OCI-LY7 (cell line): ENCODE data around the gene WDR90. TPM values are rescaled to one million over a fixed set of nuclear protein-coding genes. Genes with fewer than 3 reads are reported as not detected.

Experiments used
- BruUV-seq: library from RNA; stranded (reverse); fragments of 400-500 nt; replicated peaks from 2 replicates; lab custom pipeline; 2021; lab: Mats Ljungman, UMichigan
- CTCF ChIA-PET: fragments of 300-600 bp; sonication (Branson Sonifier 250); formaldehyde crosslinking; loops from one replicate; lab custom pipeline; 2022; ENCODE audit warnings: antibody characterized with exemption; ENCODE audit not compliant: unreplicated experiment; lab: Charles Lee
- POLR2A ChIA-PET: fragments of 300-600 bp; sonication (Branson Sonifier 250); formaldehyde crosslinking; loops from one replicate; lab custom pipeline; 2022; ENCODE audit warnings: antibody characterized with exemption; lab: Charles Lee
- DNase-seq: peaks from one replicate; pipeline ENCODE4 v3.0.0-alpha.2; 2015; ENCODE audit warnings: low spot score
- H2AFZ ChIP-seq: fragments of 200-600 bp; sonication (generic), shearing (Covaris generic); 2 replicates; pipeline ENCODE4 v1.6.1; 2014; ENCODE audit warnings: mild to moderate bottlenecking, antibody characterized with exemption, low read length, moderate library complexity
- H3K27ac ChIP-seq: fragments of 200-600 bp; sonication (generic); 2 replicates; pipeline ENCODE4 v1.5.1; 2014; ENCODE audit warnings: mixed run types, low read depth, mild to moderate bottlenecking, moderate library complexity, low read length, inconsistent platforms; ENCODE audit not compliant: poor library complexity, severe bottlenecking
- H3K36me3 ChIP-seq: fragments of 200-600 bp; sonication (generic); 2 replicates; pipeline ENCODE4 v1.6.1; 2014; ENCODE audit warnings: mild to moderate bottlenecking, antibody characterized with exemption, low read length, moderate library complexity, mixed read lengths; ENCODE audit not compliant: insufficient read depth
- H3K4me1 ChIP-seq: fragments of 200-600 bp; sonication (generic); 2 replicates; pipeline ENCODE4 v1.5.1; 2014; ENCODE audit warnings: mild to moderate bottlenecking, low read length; ENCODE audit not compliant: insufficient read depth, poor library complexity, severe bottlenecking
- H3K4me2 ChIP-seq: fragments of 200-600 bp; sonication (generic); 2 replicates; pipeline ENCODE4 v1.6.1; 2014; ENCODE audit warnings: mild to moderate bottlenecking, low read length
- H3K4me3 ChIP-seq: fragments of 200-600 bp; sonication (generic); 2 replicates; pipeline ENCODE4 v1.5.1; 2014; ENCODE audit warnings: mild to moderate bottlenecking, low read depth, low read length; ENCODE audit not compliant: poor library complexity, severe bottlenecking
- H3K79me2 ChIP-seq: fragments of 200-600 bp; sonication (generic); 2 replicates; pipeline ENCODE4 v1.6.1; 2016; ENCODE audit warnings: low read depth, mild to moderate bottlenecking, low read length, moderate library complexity, mixed read lengths; ENCODE audit not compliant: insufficient read depth
- H3K9me2 ChIP-seq: fragments of 200-600 bp; sonication (generic); 2 replicates; pipeline ENCODE4 v1.6.1; 2016; ENCODE audit warnings: mild to moderate bottlenecking, low read length, mixed read lengths; ENCODE audit not compliant: insufficient read depth
- H3K9me3 ChIP-seq: fragments of 200-600 bp; sonication (generic); 2 replicates; pipeline ENCODE4 v1.6.1; 2014; ENCODE audit warnings: mild to moderate bottlenecking, mixed run types, low read length, mixed read lengths
- H4K20me1 ChIP-seq: fragments of 200-600 bp; sonication (generic); 2 replicates; pipeline ENCODE4 v1.6.1; 2014; ENCODE audit warnings: mild to moderate bottlenecking, antibody characterized with exemption, low read length, moderate library complexity, mixed read lengths; ENCODE audit not compliant: insufficient read depth
- CTCF ChIP-seq: fragments of 200-600 bp; sonication (generic); conservative IDR thresholded peaks from 2 replicates; pipeline ENCODE4 v1.5.1; 2014; ENCODE audit warnings: mild to moderate bottlenecking, antibody characterized with exemption, low read length, moderate library complexity, mixed read lengths
- EZH2phosphoT487 ChIP-seq: fragments of 200-600 bp; sonication (generic); IDR thresholded peaks from 2 replicates; pipeline ENCODE4 v1.6.1; 2018; ENCODE audit warnings: low read depth, borderline replicate concordance, mild to moderate bottlenecking, mixed run types, antibody characterized with exemption, low read length, moderate library complexity, mixed read lengths
- intact Hi-C: fragments of 100-400 bp; cut with micrococcal nuclease; formaldehyde crosslinking; loops from one replicate; pipeline ENCODE4 v1.10.0; 2022; ENCODE audit not compliant: unreplicated experiment
- total RNA-seq, 2 experiments: library from RNA; depleted of rRNA in 1 of 2; stranded (reverse); fragments of >200 nt in 1 of 2; shearing (Covaris generic) in 1 of 2; gene quantifications; 2 replicates each; pipeline ENCODE4 v1.2.3, GENCODE V29; 2014 to 2022

Gene WDR90
- total RNA-seq, 2 experiments from 2014 or later: 110 to 153 TPM

GRCh38 chr16:619476-620100, 29.6 kb upstream of the WDR90 start:
- TF ChIP-seq EZH2phosphoT487: no peak
- TF ChIP-seq CTCF: no peak
- CTCF ChIA-PET: no interaction called here
- Histone ChIP-seq H3K4me2 (no peak overlapping the region), H4K20me1 (no peaks in the 10 kb centered on the region), H2AFZ (no peak overlapping the region), H3K9me3 (no peaks in the 10 kb centered on the region), H3K4me3 (no peak overlapping the region), H3K79me2 (no peaks in the 10 kb centered on the region), H3K27ac (no peak overlapping the region), H3K36me3 (no peaks in the 10 kb centered on the region), H3K9me2 (no peaks in the 10 kb centered on the region), H3K4me1 (no peaks in the 10 kb centered on the region)
- POLR2A ChIA-PET: no interaction called here
- intact Hi-C loops: no loop called here
- no peak for DNase-seq
- BruUV-seq: no TSS peak

GRCh38 chr16:620700-621525, 28.3 kb upstream of the WDR90 start:
- Histone ChIP-seq H2AFZ (no peak overlapping the region), H3K27ac (no peak overlapping the region), H3K9me3 (no peaks in the 10 kb centered on the region), H3K9me2 (no peaks in the 10 kb centered on the region), H3K79me2 (no peaks in the 10 kb centered on the region), H3K4me2 (no peak overlapping the region), H4K20me1 (no peaks in the 10 kb centered on the region), H3K36me3 (no peaks in the 10 kb centered on the region), H3K4me1 (no peaks in the 10 kb centered on the region), H3K4me3 (no peak overlapping the region)
- CTCF ChIA-PET: no interaction called here
- no peak for DNase-seq
- intact Hi-C loops: no loop called here
- TF ChIP-seq CTCF: no peak
- no peak for TF ChIP-seq EZH2phosphoT487
- no TSS peak for BruUV-seq
- POLR2A ChIA-PET: no interaction called here
